Choroid plexus epithelial cell (primary cell): ENCODE measurements around the gene CRIM1.
A peak's percentile ranks its signal among the peaks of the same experiment; 100 is the strongest.

Source experiments
- DNase-seq: peaks from one replicate; pipeline ENCODE4 v3.0.0-alpha.2; 2010; ENCODE audit warnings: low read depth
- H3K4me3 ChIP-seq: 2 replicates; pipeline ENCODE4 v1.5.1; 2011; ENCODE audit warnings: low read depth, mild to moderate bottlenecking, control low read depth, low read length, moderate library complexity
- CTCF ChIP-seq: conservative IDR thresholded peaks from 2 replicates; pipeline ENCODE4 v1.5.1; 2011; ENCODE audit warnings: low read depth, mild to moderate bottlenecking, control low read depth, inconsistent platforms, low read length, moderate library complexity

CRIM1 gene

DNA sequence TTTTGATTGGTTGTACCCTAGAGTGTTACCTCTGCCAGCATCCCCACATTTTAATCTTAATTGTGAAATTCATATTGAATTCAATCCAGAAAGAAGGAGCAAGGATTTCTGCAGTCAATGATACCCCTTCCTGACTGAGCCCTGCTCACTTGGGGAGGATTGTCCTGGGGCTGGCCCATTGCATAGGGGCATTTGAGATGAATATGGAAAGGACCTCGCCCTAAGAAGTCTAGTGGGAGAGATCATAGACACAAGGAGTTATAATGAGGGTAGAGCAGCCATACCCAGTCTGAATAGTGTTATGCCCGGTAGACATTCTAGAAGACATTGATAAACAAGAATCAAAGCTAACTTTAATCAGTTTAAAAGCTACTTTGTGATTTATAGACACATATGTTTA, 53.8 kb downstream of the CRIM1 start:
- no peak for DNase-seq
- no peak for TF ChIP-seq CTCF
- no peak overlapping the region for H3K4me3 ChIP-seq

DNA sequence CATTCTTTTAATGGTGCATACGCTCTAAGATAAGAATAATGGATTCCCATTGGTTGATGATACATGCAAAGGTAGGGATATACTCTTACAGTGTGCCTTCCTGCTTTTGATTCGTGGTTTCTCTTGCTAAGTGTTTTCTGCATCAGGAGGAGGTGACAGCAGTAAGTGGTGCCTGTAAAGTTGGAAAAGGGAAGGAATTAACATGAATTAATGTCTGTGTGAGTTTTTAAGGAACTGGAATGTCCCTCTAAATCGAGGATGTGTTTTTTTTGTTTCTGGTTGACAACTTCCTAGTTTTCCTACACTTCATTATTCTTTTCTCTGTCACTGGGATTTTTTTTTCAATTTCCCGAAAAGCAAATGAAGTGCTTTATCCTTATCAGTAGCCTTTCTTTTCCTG, 54.4 kb downstream of the CRIM1 start:
- no peak for TF ChIP-seq CTCF
- H3K4me3 ChIP-seq: no peak overlapping the region
- no peak for DNase-seq

- H3K4me3 ChIP-seq: no peak overlapping the region
- DNase-seq: no peak
- no peak for TF ChIP-seq CTCF
Observed at GRCh38 chr2:36410681-36411080, 55.1 kb downstream of the CRIM1 start.

- no peak overlapping the region for H3K4me3 ChIP-seq
- TF ChIP-seq CTCF: no peak
- peak; percentile 68 for DNase-seq
Observed at GRCh38 chr2:36411962-36412444, 56.4 kb downstream of the CRIM1 start.

DNA sequence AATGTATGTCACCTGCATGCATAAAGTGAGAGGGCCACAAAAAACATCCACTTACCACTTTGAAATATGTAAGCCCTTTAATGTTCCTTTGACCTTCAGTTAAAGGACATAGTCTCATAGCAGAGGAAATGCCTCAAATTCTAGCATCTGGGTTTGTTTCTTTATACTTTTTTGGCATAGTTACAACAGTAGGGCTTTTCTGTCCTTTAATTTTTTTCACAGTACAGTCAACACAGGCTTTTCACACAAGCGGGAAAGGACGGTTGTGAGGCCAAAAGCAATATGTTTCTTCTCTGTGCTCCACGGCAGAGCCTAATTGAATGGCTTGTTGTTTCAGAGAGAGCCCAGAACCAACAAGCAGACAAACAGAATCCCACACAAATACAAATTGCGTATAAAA, 57.6 kb downstream of the CRIM1 start:
- TF ChIP-seq CTCF: no peak
- H3K4me3 ChIP-seq: no peak overlapping the region

GRCh38 chr2:36414307-36414706, 58.7 kb downstream of the CRIM1 start:
- TF ChIP-seq CTCF: no peak
- no peak overlapping the region for H3K4me3 ChIP-seq
- no peak for DNase-seq

More for the DNA sequence above, 57.6 kb downstream of the CRIM1 start:
- peak; percentile 86 for DNase-seq

DNA sequence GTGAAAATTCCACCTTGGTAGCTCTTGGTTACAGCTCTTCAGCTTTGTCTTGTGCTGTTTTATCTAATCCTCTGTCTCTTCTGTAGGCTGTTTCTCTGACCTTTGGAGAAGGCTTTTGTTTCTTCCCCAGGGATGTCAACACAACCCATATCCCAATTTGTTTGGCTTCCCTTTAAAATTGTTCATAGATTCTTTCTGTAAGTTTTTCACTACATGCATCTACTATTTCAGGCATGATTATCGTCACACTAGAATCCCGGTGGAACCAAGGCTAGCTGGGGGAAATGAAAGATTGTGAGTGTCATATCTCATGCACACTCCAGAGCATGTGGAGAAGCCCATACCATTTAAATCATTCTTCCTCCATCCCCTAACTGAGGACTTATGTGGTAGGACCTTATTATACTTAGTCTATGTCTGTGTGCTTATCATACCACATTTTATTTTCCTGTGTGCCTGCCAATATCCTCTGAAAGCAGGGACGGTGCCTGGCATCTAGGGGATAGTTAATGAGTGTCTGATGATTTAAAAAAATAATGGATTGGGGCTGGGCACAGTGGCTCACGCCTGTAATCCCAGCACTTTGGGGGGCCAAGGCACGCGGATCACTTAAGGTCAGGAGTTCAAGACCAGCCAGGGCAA, 59.9 kb downstream of the CRIM1 start:
- TF ChIP-seq CTCF: no peak
- DNase-seq: no peak

More for the DNA sequence above, 59.9 kb downstream of the CRIM1 start:
- no peak overlapping the region for H3K4me3 ChIP-seq
